Coronary artery (tissue), 2 donors: ENCODE measurements around the gene C3orf85.

Source experiments
- DNase-seq: peaks from one replicate; pipeline ENCODE4 v3.0.0-alpha.2; 2017; ENCODE audit warnings: low spot score
- H3K27ac ChIP-seq, 2 donors: fragments of 200-600 bp; sonication (generic); one replicate each; pipeline ENCODE4 v1.5.1; 2016 to 2019
- H3K4me3 ChIP-seq: fragments of 200-600 bp; sonication (generic); 2 replicates; pipeline ENCODE4 v1.5.1; 2016; ENCODE audit warnings: mild to moderate bottlenecking, moderate library complexity
- CTCF ChIP-seq: fragments of 200-600 bp; sonication (generic); IDR thresholded peaks from one replicate; pipeline ENCODE4 v1.5.1; 2019; ENCODE audit warnings: antibody characterized with exemption

C3orf85 gene

DNA sequence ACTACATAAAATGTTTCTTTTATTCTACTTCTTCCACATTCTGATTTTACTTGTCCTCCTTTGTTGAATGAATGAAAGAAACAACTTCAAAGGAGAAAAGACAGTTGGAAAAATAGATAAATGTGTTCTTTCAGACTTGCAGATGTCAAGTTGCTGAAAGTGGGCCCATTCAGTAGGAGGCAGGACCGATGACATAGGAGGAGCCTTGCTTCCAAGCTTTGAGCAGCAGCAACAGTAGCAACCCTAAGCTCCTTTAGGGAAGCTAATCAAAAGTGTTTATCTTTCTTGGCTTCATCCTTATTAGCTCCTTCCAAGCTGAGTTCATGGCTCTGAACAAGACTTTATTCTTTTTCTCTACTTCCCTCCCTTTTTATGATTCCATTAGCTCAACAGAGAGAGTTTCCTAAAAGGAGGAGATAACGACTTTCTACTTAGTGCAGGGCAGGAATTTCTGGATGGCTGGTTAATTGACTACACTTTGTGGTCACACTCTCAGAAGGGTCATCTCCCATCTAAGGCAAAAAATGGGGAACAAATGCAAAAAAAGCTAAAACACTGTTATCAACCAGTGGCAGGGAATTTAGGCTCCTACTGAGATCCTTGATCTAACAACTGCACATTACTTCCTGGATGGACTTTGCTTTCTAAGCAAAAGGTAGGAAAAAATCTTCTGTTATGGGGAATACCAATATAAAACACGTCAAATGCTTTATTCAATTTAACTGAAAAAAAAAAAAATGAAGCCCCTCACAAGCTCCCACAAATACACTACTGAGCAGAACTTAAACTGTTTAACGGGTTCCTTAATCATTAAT, 23.4 kb upstream of the C3orf85 start:
- H3K4me3 ChIP-seq: no peak overlapping the region
- no peak for DNase-seq
- TF ChIP-seq CTCF: no peak
- no peak overlapping the region for H3K27ac ChIP-seq

DNA sequence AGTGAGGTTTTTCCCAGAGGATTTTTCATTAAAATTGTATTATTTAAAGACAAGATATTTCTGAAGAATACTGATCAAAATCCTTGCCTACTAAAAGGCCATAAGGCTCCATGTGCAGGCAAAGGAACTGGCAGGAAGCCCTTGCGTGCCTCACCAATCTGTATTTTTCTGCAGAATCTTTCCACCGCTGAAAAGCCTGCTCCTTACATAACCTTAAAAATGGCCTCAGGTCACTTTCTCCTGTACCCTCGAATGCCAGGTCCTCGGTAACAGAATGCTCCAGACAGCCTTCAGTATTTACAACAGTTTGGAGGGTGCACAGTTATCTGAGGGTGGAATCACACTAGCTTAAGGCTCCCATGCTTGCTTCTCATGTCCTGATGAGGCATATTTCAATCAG, 21.8 kb upstream of the C3orf85 start:
- DNase-seq: no peak
- no peak overlapping the region for H3K4me3 ChIP-seq
- H3K27ac ChIP-seq: no peak overlapping the region
- TF ChIP-seq CTCF: no peak

DNA sequence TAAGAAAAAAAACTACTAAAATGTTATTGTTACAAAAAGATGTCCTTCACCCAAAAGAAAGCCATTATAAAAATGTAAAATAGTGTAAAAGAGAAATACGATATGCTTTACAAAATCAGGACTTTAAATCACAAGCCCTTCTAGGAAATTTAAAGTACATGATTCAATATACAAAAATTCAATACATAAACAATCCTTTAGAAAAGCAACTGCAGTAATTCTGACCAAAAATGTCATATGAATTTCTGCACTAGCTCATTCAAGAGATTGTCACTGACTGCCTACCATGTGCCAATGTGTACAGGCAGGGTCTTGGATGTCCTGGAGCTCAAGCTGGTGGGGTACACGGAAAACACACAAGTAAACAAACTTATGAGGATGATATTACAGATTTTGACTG, 21.1 kb upstream of the C3orf85 start:
- no peak for DNase-seq
- no peak for TF ChIP-seq CTCF
- Histone ChIP-seq H3K27ac (no peak overlapping the region), H3K4me3 (no peak overlapping the region)

GRCh38 chr3:109116031-109116430, 20.5 kb upstream of the C3orf85 start:
- no peak for TF ChIP-seq CTCF
- no peak overlapping the region for H3K4me3 ChIP-seq
- DNase-seq: no peak
- H3K27ac ChIP-seq: no peak overlapping the region

- Histone ChIP-seq H3K27ac (no peak within 1 kb of the TSS), H3K4me3 (no peak within 1 kb of the TSS)
- TF ChIP-seq CTCF: no peak
- DNase-seq: no peak
Measured at GRCh38 chr3:109117939-109118338, 18.6 kb upstream of the C3orf85 start, which contains the start of gene MORC1. Gene MORC1 (minus strand): TSS chr3:109118134. CDS start chr3:109118059, 75 bp downstream.

- Histone ChIP-seq H3K4me3 (no peak overlapping the region), H3K27ac (no peak overlapping the region)
- no peak for TF ChIP-seq CTCF
- DNase-seq: no peak
Measured at GRCh38 chr3:109118584-109118983, 17.9 kb upstream of the C3orf85 start.

DNA sequence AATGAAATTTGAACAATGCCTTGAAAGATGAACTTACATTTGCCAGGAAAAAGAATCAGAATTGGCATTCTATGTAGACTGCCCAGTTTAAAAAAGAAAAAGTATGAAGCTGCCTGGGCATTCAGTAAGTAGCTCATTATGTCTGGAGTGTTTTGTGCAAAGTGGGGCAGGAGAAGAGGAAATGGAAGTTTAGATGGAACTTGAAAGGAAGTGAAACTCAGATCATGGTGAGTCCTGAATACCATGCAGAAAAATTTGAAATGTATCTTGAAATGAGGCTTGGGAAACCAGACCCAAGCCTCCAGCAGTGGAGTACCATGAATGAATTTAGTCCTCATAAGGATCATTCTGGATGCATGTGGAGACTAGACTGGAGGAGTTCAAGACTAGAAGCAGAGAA, 13.8 kb upstream of the C3orf85 start:
- Histone ChIP-seq H3K4me3 (no peak overlapping the region), H3K27ac (no peak overlapping the region)
- no peak for TF ChIP-seq CTCF
- no peak for DNase-seq
